EL (cell line): ENCODE measurements around the gene C17orf50.

Experiments used
- DNase-seq: peaks from one replicate; pipeline ENCODE4 v3.0.0-alpha.2; 2016

Gene C17orf50

GRCh38 chr17:35757243-35757642, 3.4 kb upstream of the C17orf50 start:
- DNase-seq, result no peak

DNA sequence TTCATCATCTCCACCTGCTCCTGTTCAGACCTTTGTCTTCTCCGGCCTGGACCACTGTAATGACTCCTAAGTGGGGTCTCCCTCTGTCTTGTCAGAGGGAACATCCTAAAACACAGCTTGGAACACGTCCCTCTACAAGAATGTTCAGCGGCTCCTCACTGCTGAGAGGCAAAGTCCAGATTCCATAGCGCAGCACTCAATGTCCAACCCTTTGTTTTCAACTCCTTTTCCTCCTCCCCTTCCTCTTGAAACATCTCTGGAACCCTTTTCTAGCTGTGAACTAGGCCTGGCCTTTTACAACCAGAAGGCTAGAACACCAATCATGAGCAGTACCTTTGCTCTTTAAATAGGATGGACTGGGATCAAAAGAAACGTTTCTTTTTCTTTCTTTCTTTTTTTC, 914 bp downstream of the C17orf50 start:
- DNase-seq, result no peak

DNA sequence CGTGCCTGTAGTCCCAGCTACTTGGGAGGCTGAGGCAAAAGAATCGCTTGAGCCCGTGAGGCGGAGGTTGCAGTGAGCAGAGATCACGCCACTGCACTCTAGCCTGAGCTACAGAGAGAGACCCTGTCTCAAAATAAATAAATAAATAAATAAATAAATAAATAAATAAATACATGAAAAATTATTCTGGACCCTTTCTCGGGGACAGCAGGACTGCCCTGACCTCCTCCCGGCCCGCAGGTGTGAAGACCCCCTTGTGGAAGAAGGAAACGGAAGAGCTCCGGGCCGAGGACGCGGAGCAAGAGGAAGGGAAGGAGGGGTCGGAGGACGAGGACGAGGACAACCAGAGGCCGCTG, 3.1 kb downstream of the C17orf50 start:
- no peak for DNase-seq

GRCh38 chr17:35764123-35764991, 3.7 kb downstream of the C17orf50 start:
- peak; percentile 89 for DNase-seq

DNA sequence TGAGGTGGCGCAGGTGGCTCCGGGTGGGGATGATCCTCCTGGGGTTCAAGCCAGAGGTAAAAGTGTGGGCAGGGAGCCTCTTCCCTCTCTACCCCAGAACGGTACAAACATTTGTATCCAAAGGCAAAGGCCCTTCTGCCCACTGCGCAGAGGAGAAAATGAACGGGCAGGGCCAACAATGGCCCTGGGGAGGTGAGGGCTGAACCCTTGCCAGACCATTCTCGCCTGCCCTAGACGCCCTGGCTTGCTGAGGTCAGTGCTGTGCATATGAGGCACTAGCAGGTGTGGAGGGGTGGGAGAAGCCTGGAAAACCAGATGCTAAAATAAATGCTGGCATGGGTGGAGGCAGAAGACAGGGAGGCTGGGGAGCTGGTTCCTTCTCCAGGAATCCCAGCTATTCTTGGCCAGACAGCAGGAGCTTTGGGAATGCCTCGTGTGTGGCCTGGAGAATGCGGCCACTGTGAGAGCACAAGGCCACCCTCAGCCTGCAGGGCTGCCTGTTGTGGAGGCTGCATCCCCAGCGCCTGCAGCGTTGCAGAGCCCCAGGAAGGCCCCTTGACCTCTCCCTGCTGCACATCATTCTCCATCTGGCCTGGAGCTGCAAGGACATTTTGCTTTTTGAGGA, 4.5 kb downstream of the C17orf50 start:
- DNase-seq, result no peak

- DNase-seq, result no peak
Observed at GRCh38 chr17:35765756-35766488, 5.2 kb downstream of the C17orf50 start.

GRCh38 chr17:35766489-35766877, 5.8 kb downstream of the C17orf50 start:
- no peak for DNase-seq

DNA sequence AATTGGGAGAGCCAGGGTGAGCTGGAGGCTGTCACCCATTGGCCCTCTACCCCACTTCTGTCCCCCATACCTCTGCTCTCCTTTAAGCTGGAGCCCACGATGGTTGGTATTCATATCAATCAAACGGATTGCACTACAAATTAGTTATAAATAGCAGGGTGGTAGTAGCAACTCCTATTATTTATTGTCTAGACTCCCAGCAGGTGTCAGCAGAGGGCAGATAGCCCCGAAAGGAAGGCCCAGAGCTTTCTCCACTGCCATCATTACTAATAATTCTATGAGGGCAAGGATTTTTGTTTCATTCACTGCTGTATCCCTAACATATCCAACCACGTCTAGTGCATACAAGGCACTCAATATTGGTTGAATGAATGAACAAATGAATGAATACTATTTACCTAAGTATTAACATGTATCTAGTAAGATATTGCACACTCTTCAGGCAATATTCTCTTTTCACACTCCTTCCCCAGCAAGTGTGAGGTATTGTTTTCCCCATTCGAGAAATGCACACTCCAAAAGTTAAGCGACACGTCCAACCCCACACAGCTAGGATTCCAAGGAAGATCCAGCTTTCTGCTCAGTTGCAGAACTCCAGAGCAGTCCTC, 6.3 kb downstream of the C17orf50 start:
- peak; percentile 55 for DNase-seq

DNA sequence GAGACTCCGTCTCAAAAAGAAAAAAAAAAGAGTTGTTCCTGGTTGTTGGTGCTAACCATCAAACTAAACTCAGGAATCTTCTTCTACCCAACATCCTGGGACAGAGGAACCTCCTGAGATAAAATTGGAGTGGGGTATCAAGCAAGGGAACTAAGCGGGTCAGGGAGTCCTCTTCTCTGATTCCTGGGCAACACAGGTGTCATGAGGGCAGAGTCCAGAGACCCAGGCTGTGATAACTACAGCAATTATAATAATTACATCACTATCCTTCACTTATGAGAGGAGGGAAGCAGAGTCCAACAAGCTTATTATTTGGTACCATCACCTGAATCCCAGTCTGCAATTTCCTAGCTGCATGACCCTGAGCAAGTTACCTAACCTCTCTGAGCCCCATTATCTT, 8.1 kb downstream of the C17orf50 start:
- DNase-seq, result no peak

- no peak for DNase-seq
Observed at GRCh38 chr17:35769895-35770486, 9.3 kb downstream of the C17orf50 start.

GRCh38 chr17:35773129-35773528, 12.4 kb downstream of the C17orf50 start:
- no peak for DNase-seq

GRCh38 chr17:35773679-35774425, 13.2 kb downstream of the C17orf50 start:
- no peak for DNase-seq

DNA sequence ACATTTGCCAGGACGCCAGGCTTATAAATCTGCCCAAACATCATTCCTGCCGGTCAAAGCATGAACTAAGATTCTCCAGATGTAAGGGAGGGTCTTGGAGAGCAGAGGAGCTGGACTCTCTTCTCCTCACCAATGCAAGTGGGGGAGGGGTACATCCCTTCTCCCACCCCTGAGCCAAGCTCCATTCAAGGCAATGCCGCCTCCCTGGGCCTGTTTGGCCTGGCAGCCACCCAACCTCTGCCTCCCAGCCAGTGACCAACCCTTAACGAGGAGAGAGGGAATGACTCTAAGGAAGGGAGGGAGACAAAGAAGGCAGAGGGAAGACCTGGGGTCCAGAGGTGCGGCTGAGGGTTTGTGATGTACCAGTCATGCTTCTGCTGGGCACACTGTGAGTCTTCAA, 13.8 kb downstream of the C17orf50 start:
- DNase-seq, result no peak

DNA sequence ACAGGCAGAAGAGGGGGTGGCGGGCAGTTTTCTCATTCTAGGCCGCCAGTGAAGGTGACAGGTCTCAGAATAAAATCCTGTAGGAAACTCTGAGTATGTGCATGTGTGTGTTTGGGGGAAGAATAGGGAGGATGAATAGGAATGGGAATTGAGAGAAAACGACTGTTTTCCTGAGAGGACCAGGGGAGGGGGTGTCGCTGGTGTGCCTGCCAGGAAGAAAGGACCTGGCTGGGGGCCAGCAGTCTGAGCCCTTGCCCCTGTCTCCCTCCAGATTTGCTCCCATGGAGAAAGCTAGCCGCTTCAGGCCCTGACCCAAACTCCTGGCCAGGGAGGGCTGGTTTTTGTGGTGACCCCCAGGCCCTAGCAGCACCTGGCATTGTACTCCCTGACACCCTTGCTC, 14.4 kb downstream of the C17orf50 start:
- no peak for DNase-seq

GRCh38 chr17:35775583-35775982, 14.9 kb downstream of the C17orf50 start:
- no peak for DNase-seq

DNA sequence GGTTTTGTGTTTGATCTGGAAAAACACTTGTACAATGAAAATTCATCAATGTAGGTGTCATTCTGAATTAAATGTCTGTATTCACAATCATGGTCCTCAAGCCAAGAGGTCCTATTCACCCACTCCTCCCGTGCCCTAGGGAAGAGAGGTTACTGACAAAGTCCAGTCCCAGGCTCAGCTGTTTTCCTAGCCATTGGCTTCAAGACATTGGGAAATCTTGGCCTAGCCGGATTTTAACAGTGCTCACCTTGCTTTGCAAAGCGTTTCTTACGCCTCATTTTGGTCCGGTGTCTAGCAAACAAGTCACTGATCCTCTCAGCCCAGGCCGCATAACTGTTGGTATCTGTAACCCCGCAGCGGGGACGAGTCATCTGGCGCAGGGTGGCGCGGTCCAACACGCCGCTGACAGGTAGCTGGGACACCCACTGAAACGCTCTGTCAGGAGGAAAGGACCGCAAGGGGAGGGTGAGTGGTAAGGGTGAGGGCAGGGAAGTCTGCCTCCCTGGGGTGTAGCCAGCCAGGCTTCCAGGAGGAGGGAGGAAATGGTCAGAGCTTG, 18.0 kb downstream of the C17orf50 start:
- no peak for DNase-seq

DNA sequence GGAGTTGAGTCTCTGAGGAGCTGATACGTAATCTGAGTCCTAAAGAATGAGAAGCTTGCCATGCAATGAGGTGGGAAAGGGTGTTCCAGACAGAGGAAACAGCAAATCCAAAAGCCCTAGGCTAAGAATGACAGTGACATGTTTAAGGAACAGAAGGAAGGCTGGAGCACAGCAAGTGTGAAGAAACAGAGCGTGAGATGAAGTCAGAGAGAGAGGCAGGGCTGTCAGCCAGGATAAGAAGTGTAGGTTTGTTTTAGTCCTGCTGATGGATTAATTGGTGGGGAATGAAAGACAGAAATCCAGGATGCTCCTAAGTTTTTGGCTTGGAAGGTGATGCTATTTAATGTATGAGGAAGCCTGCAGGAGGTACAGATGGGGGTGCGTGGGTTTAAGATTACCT, 20.3 kb downstream of the C17orf50 start:
- no peak for DNase-seq

DNA sequence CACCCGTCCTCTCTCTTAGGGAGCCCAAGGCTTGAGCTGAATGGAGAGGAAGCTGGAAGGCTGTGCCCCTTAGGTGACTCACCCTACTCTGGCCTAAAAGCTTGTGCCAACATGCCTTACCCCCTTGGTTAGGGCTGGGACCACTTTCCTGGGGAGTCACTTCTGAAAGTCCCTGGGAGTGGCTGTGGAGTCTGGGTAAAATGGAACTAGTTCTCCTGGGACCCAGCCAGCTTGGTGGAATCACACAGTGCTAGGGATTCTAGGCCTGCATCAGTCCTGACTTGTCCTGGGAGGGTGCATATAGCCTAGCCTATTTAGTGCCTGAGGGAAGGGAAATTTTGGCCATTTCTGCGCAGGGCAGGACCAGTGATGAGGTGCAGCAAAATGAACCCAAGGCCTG, 24.2 kb downstream of the C17orf50 start:
- DNase-seq, result no peak

DNA sequence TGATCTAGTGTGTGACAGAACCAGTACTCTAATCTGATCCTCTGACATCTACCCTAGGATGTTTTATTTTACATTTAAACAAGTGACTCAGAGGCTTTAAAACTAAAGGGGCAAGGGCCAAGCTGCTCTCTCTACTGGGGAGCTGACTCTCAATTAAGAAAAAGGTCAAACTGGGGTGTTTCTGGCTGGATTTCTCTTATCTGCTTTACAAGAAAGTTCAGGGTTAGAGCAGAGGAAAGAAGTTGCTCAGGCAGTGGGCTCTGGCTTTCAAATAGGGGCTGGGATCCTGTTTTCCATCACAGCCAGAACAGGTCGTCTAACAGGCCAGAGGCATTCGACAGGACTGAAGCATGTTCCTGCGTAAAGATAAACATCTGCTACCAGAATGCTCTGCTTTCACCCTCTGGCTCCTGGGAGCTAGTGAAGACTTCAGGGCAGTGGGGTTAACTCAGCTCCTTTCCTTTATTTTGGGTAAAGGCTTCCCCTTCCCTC, 26.3 kb downstream of the C17orf50 start:
- peak; percentile 45 for DNase-seq

- peak; percentile 91 for DNase-seq
Observed at GRCh38 chr17:35788477-35789368, 28.0 kb downstream of the C17orf50 start.

- DNase-seq, result no peak
Observed at GRCh38 chr17:35790841-35791240, 30.2 kb downstream of the C17orf50 start.
